ENCODE data around the gene E2F8.

- TF ChIP-seq POLR2A (IDR thresholded peaks at IDR 0.05; ENCODE audit: low read depth, low read length) (no peak), CTCF (IDR thresholded peaks at IDR 0.05; ENCODE audit: extremely low read depth in 1 of 2, insufficient read depth in 1 of 2, low read depth in 1 of 2, low read length in 2 of 2) (peak; percentile 87 to 95), EZH2 (IDR thresholded peaks at IDR 0.05; ENCODE audit: borderline replicate concordance, low read depth, low read length, severe bottlenecking) (no peak)
Measured at GRCh38 chr11:19259487-19260345, 19.0 kb upstream of the E2F8 start.

Measured in endothelial cell of umbilical vein (primary cell).